GM12878 (cell line): ENCODE results near the gene LETM1. TPM values are rescaled to one million over a fixed set of nuclear protein-coding genes. Genes with fewer than 3 reads are reported as not detected.
A peak's percentile ranks its signal among the peaks of the same experiment; 100 is the strongest.

ENCODE experiments used
- ATAC-seq: fragments of 200-7000 bp; cut with Tn5 transposase; 3 replicates; pipeline ENCODE4 v1.9.1; 2020; ENCODE audit warnings: mild to moderate bottlenecking, moderate library complexity
- BruUV-seq: library from RNA; stranded (reverse); fragments of 400-500 nt; replicated peaks from 2 replicates; lab custom pipeline; 2021; lab: Mats Ljungman, UMichigan
- CTCF ChIA-PET: fragments of 300-600 bp; sonication (Branson Sonifier 250); formaldehyde crosslinking; extraction: SDS; loops from one replicate; lab custom pipeline; 2021; ENCODE audit warnings: inconsistent platforms; lab: Yijun Ruan, JAX
- POLR2A ChIA-PET: fragments of 350-600 bp; formaldehyde crosslinking; extraction: SDS; loops from one replicate; lab custom pipeline; 2021; ENCODE audit warnings: inconsistent platforms; lab: Charles Lee
- RAD21 ChIA-PET: fragments of 300-600 bp; sonication (Branson Sonifier 250); formaldehyde crosslinking; loops from one replicate; lab custom pipeline; 2023; ENCODE audit warnings: antibody characterized with exemption; ENCODE audit not compliant: unreplicated experiment; lab: Charles Lee
- SMC1A ChIA-PET: fragments of 300-600 bp; sonication (Branson Sonifier 250); formaldehyde crosslinking; loops from one replicate; lab custom pipeline; 2023; ENCODE audit not compliant: unreplicated experiment, uncharacterized antibody; lab: Charles Lee
- DNase-seq: peaks from one replicate; pipeline ENCODE4 v3.0.0-alpha.2; 2011; ENCODE audit warnings: low read depth, low spot score
- FAIRE-seq: peaks from 3 replicates; lab custom pipeline; 2011; peaks lifted over from hg19 to GRCh38; lab: Jason Lieb, UNC
- H2AFZ ChIP-seq: 2 replicates; pipeline ENCODE4 v1.6.0; 2011; ENCODE audit warnings: low read depth, low read length, control low read depth; ENCODE audit not compliant: control insufficient read depth
- H3K27ac ChIP-seq: 2 replicates; pipeline ENCODE4 v1.5.1; 2011; ENCODE audit warnings: control low read depth; ENCODE audit not compliant: control insufficient read depth, insufficient read depth
- H3K27me3 ChIP-seq, 2 experiments: replicated peaks in 1 of 2; 2 replicates each; pipeline versions ENCODE4 v1.6.0 to v1.6.1; 2011; ENCODE audit warnings: low read length in 1 of 2; ENCODE audit not compliant: control insufficient read depth in 2 of 2, insufficient read depth in 2 of 2
- H3K36me3 ChIP-seq, 2 experiments: 2 replicates each; pipeline ENCODE4 v1.5.1; 2011; ENCODE audit warnings: low read length in 1 of 2; ENCODE audit not compliant: control insufficient read depth in 2 of 2, insufficient read depth in 2 of 2
- H3K4me1 ChIP-seq: 2 replicates; pipeline ENCODE4 v1.6.1; 2011; ENCODE audit warnings: mild to moderate bottlenecking, low read length, moderate library complexity, mixed read lengths; ENCODE audit not compliant: control insufficient read depth, insufficient read depth
- H3K4me2 ChIP-seq: 2 replicates; pipeline ENCODE4 v1.6.0; 2011; ENCODE audit warnings: control low read depth; ENCODE audit not compliant: control insufficient read depth, insufficient read depth
- H3K4me3 ChIP-seq: fragments of 200-600 bp; sonication (generic); 2 replicates; pipeline ENCODE4 v1.5.1; 2016
- H3K79me2 ChIP-seq: 2 replicates; pipeline ENCODE4 v1.6.0; 2011; ENCODE audit warnings: low read length; ENCODE audit not compliant: control insufficient read depth, insufficient read depth
- H3K9ac ChIP-seq: 2 replicates; pipeline ENCODE4 v1.8.0; 2011; ENCODE audit warnings: low read length, control low read depth, mixed read lengths; ENCODE audit not compliant: control insufficient read depth, insufficient read depth
- H3K9me3 ChIP-seq: replicated peaks from 3 replicates; pipeline ENCODE4 v1.5.1; 2011; ENCODE audit warnings: mild to moderate bottlenecking, low read length; ENCODE audit not compliant: control insufficient read depth, insufficient read depth
- H4K20me1 ChIP-seq: 2 replicates; pipeline ENCODE4 v1.6.0; 2011; ENCODE audit not compliant: control insufficient read depth, insufficient read depth
- IKZF1 ChIP-seq: fragments of 450-650 bp; conservative IDR thresholded peaks from 2 replicates; pipeline ENCODE4 v1.6.1; 2017; ENCODE audit warnings: antibody characterized with exemption, mild to moderate bottlenecking
- JUNB ChIP-seq: IDR thresholded peaks from 2 replicates; pipeline ENCODE4 v1.6.1; 2016; ENCODE audit warnings: antibody characterized with exemption, mild to moderate bottlenecking
- KAT2A ChIP-seq: conservative IDR thresholded peaks from 2 replicates; pipeline ENCODE4 v1.6.1; 2011; ENCODE audit warnings: low read depth, low read length; ENCODE audit not compliant: control insufficient read depth
- KLF5 ChIP-seq: fragments of 450-650 bp; IDR thresholded peaks from 2 replicates; pipeline ENCODE4 v1.6.1; 2014; ENCODE audit warnings: mild to moderate bottlenecking; ENCODE audit not compliant: partially characterized antibody
- LARP7 ChIP-seq: fragments of 450-650 bp; IDR thresholded peaks from 2 replicates; pipeline ENCODE4 v1.6.1; 2017; ENCODE audit warnings: mild to moderate bottlenecking
- POLR2A ChIP-seq: IDR thresholded peaks from 2 replicates; pipeline ENCODE4 v1.6.1; 2011; ENCODE audit warnings: low read depth, mild to moderate bottlenecking, low read length
- RAD21 ChIP-seq: IDR thresholded peaks from 2 replicates; pipeline ENCODE4 v1.6.1; 2011; ENCODE audit warnings: mild to moderate bottlenecking, low read depth, low read length, moderate library complexity; ENCODE audit not compliant: insufficient read depth
- SMAD5 ChIP-seq: IDR thresholded peaks from 2 replicates; pipeline ENCODE4 v1.6.1; 2016; ENCODE audit warnings: antibody characterized with exemption, low read depth
- SMARCA5 ChIP-seq: fragments of 450-650 bp; IDR thresholded peaks from 2 replicates; pipeline ENCODE4 v1.6.1; 2017; ENCODE audit warnings: mild to moderate bottlenecking
- SMC3 ChIP-seq: IDR thresholded peaks from 2 replicates; pipeline ENCODE4 v1.6.1; 2011; ENCODE audit warnings: low read length, improper control_type of control experiment, borderline replicate concordance
- WRNIP1 ChIP-seq: IDR thresholded peaks from 2 replicates; pipeline ENCODE4 v1.6.1; 2011; ENCODE audit warnings: low read depth, low read length, improper control_type of control experiment, borderline replicate concordance
- ZNF274 ChIP-seq: IDR thresholded peaks from one replicate; pipeline ENCODE4 v1.8.0; 2011; ENCODE audit not compliant: insufficient read length, insufficient read depth
- WGBS: methylation state at CpG from one replicate; pipeline ENCODE4 v1.1.6; 2016; ENCODE audit warnings: low lambda C conversion rate; ENCODE audit not compliant: insufficient replicate concordance, insufficient coverage; ENCODE audit errors: missing lambda C conversion rate; 5-methylcytosine and 5-hydroxymethylcytosine counted together
- in situ Hi-C: fragments of 300-500 bp; cut with MboI; formaldehyde crosslinking; loops from 9 replicates; pipeline ENCODE4 v1.14.3; 2018; ENCODE audit warnings: mixed read lengths
- intact Hi-C: fragments of 100-400 bp; cut with micrococcal nuclease; formaldehyde crosslinking; loops from one replicate; pipeline ENCODE4 v1.14.2; 2022; ENCODE audit not compliant: unreplicated experiment
- polyA plus RNA-seq, 11 experiments: library from polyadenylated mRNA; depleted of rRNA in 4 of 11; unstranded in 6 of 11; stranded (reverse) in 5 of 11; fragments of >200 nt; fragmentation: Nextera tagmentation in 4 of 11; fragmentation: Illumina TruSeq in 1 of 11; extraction: Ambion mirVana in 4 of 11; extraction: Trizol in 1 of 11; gene quantifications; 1 replicate in 1 of 11; 2 replicates in 10 of 11; pipeline versions ENCODE4 v1.2.1 to v1.2.3, GENCODE V29; 2011 to 2016; ENCODE audit warnings: inconsistent platforms in 2 of 11, missing spikeins in 2 of 11, low read depth in 1 of 11
- total RNA-seq, 4 experiments: library from RNA; depleted of rRNA in 3 of 4; stranded (reverse); fragments of >200 nt in 3 of 4; fragmentation: Illumina TruSeq in 1 of 4; extraction: Trizol in 1 of 4; gene quantifications; 2 replicates each; pipeline versions ENCODE4 v1.2.1 to v1.2.3, GENCODE V29; 2013 to 2021
- TF ChIP-seq, protein P1 (sequence below), 3 experiments: IDR thresholded peaks in 2 of 3; conservative IDR thresholded peaks in 1 of 3; 2 replicates each; pipeline ENCODE4 v1.5.1; 2011; ENCODE audit warnings: low read depth in 3 of 3, low read length in 3 of 3, mild to moderate bottlenecking in 3 of 3, control low read depth in 2 of 3, moderate library complexity in 2 of 3, inconsistent platforms in 1 of 3, mixed read lengths in 1 of 3; ENCODE audit not compliant: control insufficient read depth in 2 of 3, insufficient read depth in 1 of 3; ENCODE audit errors: extremely low read depth in 1 of 3
- TF ChIP-seq, protein P2 (sequence below): fragments of 450-650 bp; formaldehyde crosslinking; IDR thresholded peaks from 2 replicates; pipeline ENCODE4 v1.4.0; 2022; ENCODE audit warnings: mild to moderate bottlenecking, moderate library complexity
- TF ChIP-seq, protein P3 (sequence below): IDR thresholded peaks from 2 replicates; pipeline ENCODE4 v1.6.1; 2011; ENCODE audit warnings: low read depth, mild to moderate bottlenecking, low read length, moderate library complexity, borderline replicate concordance; ENCODE audit errors: extremely low read depth
- TF ChIP-seq, protein P4 (sequence below): IDR thresholded peaks from 2 replicates; pipeline ENCODE4 v1.6.1; 2012; ENCODE audit warnings: low read length, inconsistent platforms

LETM1 gene
- total and polyA plus RNA-seq, 10 of the 15 experiments (the other 5 are each of a cell fraction or from before 2014, with no cell fraction given) = 2.6 to 65.2 (median 30.2) TPM

DNA sequence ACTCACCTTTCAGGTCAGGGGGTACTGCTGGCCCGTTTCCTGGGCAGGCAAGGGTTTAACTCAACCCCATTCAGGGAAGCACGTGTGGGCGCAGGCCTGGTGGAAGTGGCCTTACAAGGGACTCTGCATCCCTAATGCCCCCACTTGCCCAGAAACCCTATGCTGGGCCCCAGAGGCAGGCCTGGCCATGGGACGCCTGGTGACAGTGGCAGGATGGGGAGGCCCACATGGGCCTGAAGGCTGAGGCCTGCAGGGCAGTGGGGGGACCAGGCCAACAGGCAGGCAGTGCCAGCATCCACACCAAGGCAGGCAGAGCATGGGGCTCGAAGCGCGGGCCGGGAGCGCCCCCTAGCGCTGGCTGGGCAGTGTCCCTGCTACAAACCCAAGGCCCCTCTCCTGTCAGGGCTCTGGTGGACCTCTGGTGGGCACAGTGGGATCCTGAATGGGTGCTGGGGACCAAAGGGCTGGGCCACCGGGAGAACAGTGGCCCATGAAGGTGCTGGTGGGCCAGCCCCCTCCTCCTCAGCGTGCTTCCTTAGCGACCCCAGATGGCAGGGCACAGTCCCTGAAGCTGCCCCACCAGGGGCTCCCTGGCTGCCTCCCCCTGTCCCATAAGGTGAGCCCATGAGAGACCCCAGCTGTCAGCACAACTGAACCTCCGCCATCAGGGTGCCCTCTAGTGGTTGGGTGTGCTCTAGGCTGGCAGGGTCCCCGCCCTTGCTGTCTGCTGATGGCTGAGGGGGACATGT lies 46.0 kb downstream of the LETM1 start:
- Histone ChIP-seq H3K36me3 (peaks cover 0 to 11% of the 10 kb centered on the region in 2 experiments; a peak in 3 of 4 replicates), H3K79me2 (no peaks in the 10 kb centered on the region), H3K4me2 (no peak overlapping the region), H3K9ac (no peak overlapping the region), H3K27me3 (no peaks in the 10 kb centered on the region), H2AFZ (no peak overlapping the region), H3K4me1 (no peaks in the 10 kb centered on the region; the same call in 1 of the 2 replicates), H3K9me3 (no peaks in the 10 kb centered on the region), H4K20me1 (no peaks in the 10 kb centered on the region), H3K27ac (no peak overlapping the region), H3K4me3 (no peak overlapping the region)
- TF ChIP-seq SMC3 = peak; percentile 63
- TF ChIP-seq, protein P1, sequence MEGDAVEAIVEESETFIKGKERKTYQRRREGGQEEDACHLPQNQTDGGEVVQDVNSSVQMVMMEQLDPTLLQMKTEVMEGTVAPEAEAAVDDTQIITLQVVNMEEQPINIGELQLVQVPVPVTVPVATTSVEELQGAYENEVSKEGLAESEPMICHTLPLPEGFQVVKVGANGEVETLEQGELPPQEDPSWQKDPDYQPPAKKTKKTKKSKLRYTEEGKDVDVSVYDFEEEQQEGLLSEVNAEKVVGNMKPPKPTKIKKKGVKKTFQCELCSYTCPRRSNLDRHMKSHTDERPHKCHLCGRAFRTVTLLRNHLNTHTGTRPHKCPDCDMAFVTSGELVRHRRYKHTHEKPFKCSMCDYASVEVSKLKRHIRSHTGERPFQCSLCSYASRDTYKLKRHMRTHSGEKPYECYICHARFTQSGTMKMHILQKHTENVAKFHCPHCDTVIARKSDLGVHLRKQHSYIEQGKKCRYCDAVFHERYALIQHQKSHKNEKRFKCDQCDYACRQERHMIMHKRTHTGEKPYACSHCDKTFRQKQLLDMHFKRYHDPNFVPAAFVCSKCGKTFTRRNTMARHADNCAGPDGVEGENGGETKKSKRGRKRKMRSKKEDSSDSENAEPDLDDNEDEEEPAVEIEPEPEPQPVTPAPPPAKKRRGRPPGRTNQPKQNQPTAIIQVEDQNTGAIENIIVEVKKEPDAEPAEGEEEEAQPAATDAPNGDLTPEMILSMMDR (IDR thresholded peaks at IDR 0.05 in 2 of 3, conservative IDR thresholded peaks at IDR 0.05 in 1 of 3; ENCODE audit: control insufficient read depth in 2 of 3, extremely low read depth in 1 of 3, insufficient read depth in 1 of 3, low read depth in 3 of 3, low read length in 3 of 3) = peak; percentile 86 to 93 (median 89)
- no peak for TF ChIP-seq KAT2A
- no peak for TF ChIP-seq JUNB
- peak; percentile 10; the same call in 1 of the 2 replicates for TF ChIP-seq POLR2A
- no peak for TF ChIP-seq WRNIP1
- TF ChIP-seq, protein P2, sequence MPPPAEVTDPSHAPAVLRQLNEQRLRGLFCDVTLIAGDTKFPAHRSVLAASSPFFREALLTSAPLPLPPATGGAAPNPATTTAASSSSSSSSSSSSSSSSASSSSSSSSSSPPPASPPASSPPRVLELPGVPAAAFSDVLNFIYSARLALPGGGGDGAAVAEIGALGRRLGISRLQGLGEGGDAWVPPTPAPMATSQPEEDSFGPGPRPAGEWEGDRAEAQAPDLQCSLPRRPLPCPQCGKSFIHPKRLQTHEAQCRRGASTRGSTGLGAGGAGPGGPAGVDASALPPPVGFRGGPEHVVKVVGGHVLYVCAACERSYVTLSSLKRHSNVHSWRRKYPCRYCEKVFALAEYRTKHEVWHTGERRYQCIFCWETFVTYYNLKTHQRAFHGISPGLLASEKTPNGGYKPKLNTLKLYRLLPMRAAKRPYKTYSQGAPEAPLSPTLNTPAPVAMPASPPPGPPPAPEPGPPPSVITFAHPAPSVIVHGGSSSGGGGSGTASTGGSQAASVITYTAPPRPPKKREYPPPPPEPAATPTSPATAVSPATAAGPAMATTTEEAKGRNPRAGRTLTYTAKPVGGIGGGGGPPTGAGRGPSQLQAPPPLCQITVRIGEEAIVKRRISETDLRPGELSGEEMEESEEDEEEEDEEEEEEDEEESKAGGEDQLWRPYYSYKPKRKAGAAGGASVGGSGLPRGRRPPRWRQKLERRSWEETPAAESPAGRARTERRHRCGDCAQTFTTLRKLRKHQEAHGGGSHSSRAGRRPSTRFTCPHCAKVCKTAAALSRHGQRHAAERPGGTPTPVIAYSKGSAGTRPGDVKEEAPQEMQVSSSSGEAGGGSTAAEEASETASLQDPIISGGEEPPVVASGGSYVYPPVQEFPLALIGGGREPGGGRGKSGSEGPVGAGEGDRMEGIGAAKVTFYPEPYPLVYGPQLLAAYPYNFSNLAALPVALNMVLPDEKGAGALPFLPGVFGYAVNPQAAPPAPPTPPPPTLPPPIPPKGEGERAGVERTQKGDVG (CRISPR knock-in tag) = no peak
- TF ChIP-seq RAD21 = peak; percentile 81
- TF ChIP-seq, protein P3, sequence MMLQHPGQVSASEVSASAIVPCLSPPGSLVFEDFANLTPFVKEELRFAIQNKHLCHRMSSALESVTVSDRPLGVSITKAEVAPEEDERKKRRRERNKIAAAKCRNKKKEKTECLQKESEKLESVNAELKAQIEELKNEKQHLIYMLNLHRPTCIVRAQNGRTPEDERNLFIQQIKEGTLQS = no peak
- TF ChIP-seq KLF5 = no peak
- no peak for TF ChIP-seq IKZF1
- TF ChIP-seq SMARCA5 = peak; percentile 69; the same call in 1 of the 2 replicates
- TF ChIP-seq LARP7 = 0 out of 2 replicates have a peak, but pooled peaks have one; percentile 49
- no peak for TF ChIP-seq SMAD5
- TF ChIP-seq ZNF274 = no peak
- TF ChIP-seq, protein P4, sequence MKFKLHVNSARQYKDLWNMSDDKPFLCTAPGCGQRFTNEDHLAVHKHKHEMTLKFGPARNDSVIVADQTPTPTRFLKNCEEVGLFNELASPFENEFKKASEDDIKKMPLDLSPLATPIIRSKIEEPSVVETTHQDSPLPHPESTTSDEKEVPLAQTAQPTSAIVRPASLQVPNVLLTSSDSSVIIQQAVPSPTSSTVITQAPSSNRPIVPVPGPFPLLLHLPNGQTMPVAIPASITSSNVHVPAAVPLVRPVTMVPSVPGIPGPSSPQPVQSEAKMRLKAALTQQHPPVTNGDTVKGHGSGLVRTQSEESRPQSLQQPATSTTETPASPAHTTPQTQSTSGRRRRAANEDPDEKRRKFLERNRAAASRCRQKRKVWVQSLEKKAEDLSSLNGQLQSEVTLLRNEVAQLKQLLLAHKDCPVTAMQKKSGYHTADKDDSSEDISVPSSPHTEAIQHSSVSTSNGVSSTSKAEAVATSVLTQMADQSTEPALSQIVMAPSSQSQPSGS = no peak
- WGBS = 11% methylated on average over 15 of the region's 15 CpGs
- ChIA-PET RAD21 (interaction anchor here (1.0 to 3.7 kb wide), 4 partner anchors 62 to 117 kb away, joined by 3 to 20 read pairs (median 6); no protein-coding TSS in a partner anchor), POLR2A (no interaction called here), CTCF (interaction anchor here (0.5 to 5.3 kb wide), 17 partner anchors 8 to 1144 kb away, joined by 3 to 60 read pairs (median 4); partner anchors contain the start of gene LETM1), SMC1A (interaction anchor here (2.3 kb wide), 2 partner anchors 62 to 90 kb away, joined by 5 to 7 read pairs; no protein-coding TSS in a partner anchor)
- ATAC-seq = peak; percentile 97
- in situ Hi-C loops = no loop called here
- no peak for FAIRE-seq
- DNase-seq = no peak
- BruUV-seq = no TSS peak
- intact Hi-C loops = loop anchor here (1.0 kb wide), 1 partner anchor 64 kb away; no protein-coding TSS in a partner anchor
